ENCODE measurements around the gene VAT1L.
A peak's percentile ranks its signal among the peaks of the same experiment; 100 is the strongest.

The VAT1L gene

GRCh38 chr16:77790912-77791311 is 2.5 kb downstream of the VAT1L start:
- ATAC-seq (ENCODE audit: low read depth) (no peak), DNase-seq (ENCODE audit: low spot score) (no peak)
- no peaks in the 10 kb centered on the region for H3K36me3 ChIP-seq (ENCODE audit: low read depth)
- no peak overlapping the region for H3K27ac ChIP-seq (ENCODE audit: poor library complexity, severe bottlenecking)
- peaks cover 59% of the 10 kb centered on the region for H3K27me3 ChIP-seq (ENCODE audit: insufficient read depth, poor library complexity, severe bottlenecking)
- H3K9me3 ChIP-seq (ENCODE audit: severe bottlenecking): no peaks in the 10 kb centered on the region
- no peak overlapping the region for H3K4me3 ChIP-seq (ENCODE audit: severe bottlenecking)
- H3K4me1 ChIP-seq (ENCODE audit: insufficient read depth, poor library complexity, severe bottlenecking): no peaks in the 10 kb centered on the region
- no peak for TF ChIP-seq CTCF (IDR thresholded peaks at IDR 0.05; ENCODE audit: poor library complexity, severe bottlenecking)

GRCh38 chr16:77793417-77793816 is 5.1 kb downstream of the VAT1L start:
- no peak for TF ChIP-seq CTCF (IDR thresholded peaks at IDR 0.05; ENCODE audit: poor library complexity, severe bottlenecking)
- DNase-seq (ENCODE audit: low spot score): no peak
- no peak overlapping the region for H3K27ac ChIP-seq (ENCODE audit: poor library complexity, severe bottlenecking)
- H3K27me3 ChIP-seq (ENCODE audit: insufficient read depth, poor library complexity, severe bottlenecking): peaks cover 39% of the 10 kb centered on the region
- no peaks in the 10 kb centered on the region for H3K4me1 ChIP-seq (ENCODE audit: insufficient read depth, poor library complexity, severe bottlenecking)
- H3K36me3 ChIP-seq (ENCODE audit: low read depth): no peaks in the 10 kb centered on the region
- ATAC-seq (ENCODE audit: low read depth): no peak
- no peaks in the 10 kb centered on the region for H3K9me3 ChIP-seq (ENCODE audit: severe bottlenecking)
- no peak overlapping the region for H3K4me3 ChIP-seq (ENCODE audit: severe bottlenecking)

- Histone ChIP-seq H3K9me3 (ENCODE audit: severe bottlenecking) (no peaks in the 10 kb centered on the region), H3K27ac (ENCODE audit: poor library complexity, severe bottlenecking) (no peak overlapping the region), H3K36me3 (ENCODE audit: low read depth) (no peaks in the 10 kb centered on the region), H3K27me3 (ENCODE audit: insufficient read depth, poor library complexity, severe bottlenecking) (peaks cover 27% of the 10 kb centered on the region), H3K4me1 (ENCODE audit: insufficient read depth, poor library complexity, severe bottlenecking) (no peaks in the 10 kb centered on the region), H3K4me3 (ENCODE audit: severe bottlenecking) (no peak overlapping the region)
- TF ChIP-seq CTCF (IDR thresholded peaks at IDR 0.05; ENCODE audit: poor library complexity, severe bottlenecking): no peak
- ATAC-seq (ENCODE audit: low read depth) (peak; percentile 82), DNase-seq (ENCODE audit: low spot score) (no peak)
These were observed 6.2 kb downstream of the VAT1L start for GRCh38 chr16:77794586-77794985.

- Histone ChIP-seq H3K27ac (ENCODE audit: poor library complexity, severe bottlenecking) (no peak overlapping the region), H3K4me3 (ENCODE audit: severe bottlenecking) (no peak overlapping the region), H3K9me3 (ENCODE audit: severe bottlenecking) (no peaks in the 10 kb centered on the region), H3K36me3 (ENCODE audit: low read depth) (no peaks in the 10 kb centered on the region), H3K4me1 (ENCODE audit: insufficient read depth, poor library complexity, severe bottlenecking) (no peaks in the 10 kb centered on the region), H3K27me3 (ENCODE audit: insufficient read depth, poor library complexity, severe bottlenecking) (peaks cover 5% of the 10 kb centered on the region)
- no peak for TF ChIP-seq CTCF (IDR thresholded peaks at IDR 0.05; ENCODE audit: poor library complexity, severe bottlenecking)
- no peak for ATAC-seq (ENCODE audit: low read depth)
- DNase-seq (ENCODE audit: low spot score): no peak
These were observed 13.5 kb downstream of the VAT1L start for GRCh38 chr16:77801817-77802216.

- no peak for TF ChIP-seq CTCF (IDR thresholded peaks at IDR 0.05; ENCODE audit: poor library complexity, severe bottlenecking)
- Histone ChIP-seq H3K9me3 (ENCODE audit: severe bottlenecking) (no peaks in the 10 kb centered on the region), H3K27me3 (ENCODE audit: insufficient read depth, poor library complexity, severe bottlenecking) (no peaks in the 10 kb centered on the region), H3K36me3 (ENCODE audit: low read depth) (no peaks in the 10 kb centered on the region), H3K4me3 (ENCODE audit: severe bottlenecking) (no peak overlapping the region), H3K27ac (ENCODE audit: poor library complexity, severe bottlenecking) (no peak overlapping the region), H3K4me1 (ENCODE audit: insufficient read depth, poor library complexity, severe bottlenecking) (no peaks in the 10 kb centered on the region)
- no peak for ATAC-seq (ENCODE audit: low read depth)
- no peak for DNase-seq (ENCODE audit: low spot score)
These were observed 17.0 kb downstream of the VAT1L start for GRCh38 chr16:77805398-77805797.

Measured in RWPE2 (cell line).